Measurements from ENCODE around the gene HOXA6. TPM values are rescaled to one million over a fixed set of nuclear protein-coding genes. Genes with fewer than 3 reads are reported as not detected.

HOXA6 gene
- total and polyA plus RNA-seq, 9 of the 15 experiments (the other 6 are each of a cell fraction or from before 2014, with no cell fraction given) = not detected

DNA sequence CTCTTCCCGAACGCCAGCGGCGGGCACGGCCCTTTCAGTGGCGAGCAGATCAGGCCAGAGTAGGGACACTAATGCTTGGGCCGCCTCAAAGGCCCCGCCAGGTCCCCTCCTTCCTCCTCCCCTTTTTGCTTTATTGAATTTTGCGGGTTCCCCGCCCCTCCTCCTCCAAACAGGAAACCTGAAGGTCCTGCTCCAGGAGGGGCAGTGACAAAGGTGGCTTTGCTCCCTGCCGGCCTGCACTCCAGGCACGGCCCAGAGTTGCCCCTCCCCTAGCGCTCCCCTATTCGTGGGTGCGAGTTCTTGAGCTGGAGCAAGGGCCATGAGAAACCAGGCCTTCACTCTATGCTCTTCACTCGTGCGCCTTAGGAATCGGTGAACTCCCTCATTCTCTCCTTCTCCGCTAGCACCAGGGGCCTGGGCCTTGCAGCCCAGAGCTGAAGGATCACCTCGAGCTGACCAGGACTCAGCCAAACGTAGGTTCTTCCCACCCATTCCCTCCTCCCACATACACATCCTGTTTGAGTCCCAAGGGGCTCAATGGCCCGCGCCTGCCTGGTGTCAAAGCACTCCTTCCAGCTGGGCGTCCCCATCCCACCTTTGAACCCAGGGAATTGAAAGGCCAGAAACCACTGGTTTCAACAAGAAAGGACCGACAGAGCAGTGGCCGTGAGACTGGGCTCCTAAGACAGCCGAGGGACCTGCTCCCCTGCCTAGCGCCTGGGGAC lies 619 bp upstream of the HOXA6 start (continued):
- TF ChIP-seq, protein P1, sequence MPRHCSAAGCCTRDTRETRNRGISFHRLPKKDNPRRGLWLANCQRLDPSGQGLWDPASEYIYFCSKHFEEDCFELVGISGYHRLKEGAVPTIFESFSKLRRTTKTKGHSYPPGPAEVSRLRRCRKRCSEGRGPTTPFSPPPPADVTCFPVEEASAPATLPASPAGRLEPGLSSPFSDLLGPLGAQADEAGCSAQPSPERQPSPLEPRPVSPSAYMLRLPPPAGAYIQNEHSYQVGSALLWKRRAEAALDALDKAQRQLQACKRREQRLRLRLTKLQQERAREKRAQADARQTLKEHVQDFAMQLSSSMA (CRISPR knock-in tag; IDR thresholded peaks at IDR 0.05) = no peak

DNA sequence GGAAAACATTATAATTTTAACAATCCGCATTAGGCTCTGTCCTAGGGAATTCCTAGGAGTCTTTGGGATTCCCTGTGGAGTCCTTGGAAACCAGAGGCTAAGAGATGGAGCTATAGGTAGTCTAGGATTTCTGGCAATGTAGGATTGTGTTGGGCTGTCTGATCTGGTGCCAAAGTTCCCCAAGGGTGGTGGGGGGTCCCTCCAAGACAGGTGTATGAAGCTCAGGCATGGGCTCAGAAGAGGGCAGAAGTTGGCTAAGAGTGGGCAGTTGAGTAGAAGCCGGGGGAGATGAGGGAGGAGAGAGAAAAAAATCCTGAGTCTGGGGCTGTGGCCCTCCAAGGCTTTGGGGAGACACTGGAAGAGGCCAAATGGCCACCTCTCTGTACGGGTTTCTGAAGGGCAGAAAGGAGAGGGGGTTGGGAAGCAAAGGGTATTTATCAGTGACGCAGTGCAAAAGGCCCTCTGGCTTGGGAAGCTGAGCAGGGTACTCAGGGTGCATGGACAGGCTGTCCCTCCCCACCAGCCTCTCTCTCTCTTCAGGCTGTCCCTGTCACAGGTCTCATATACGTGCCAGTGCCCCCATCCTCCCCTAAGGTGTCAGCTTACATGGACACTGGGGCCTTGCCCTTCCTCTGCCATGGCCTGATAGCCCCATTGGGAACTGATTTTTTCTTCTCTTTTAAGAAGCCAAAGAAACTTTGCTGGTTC lies 929 bp downstream of the HOXA6 start:
- in situ Hi-C loops (cut with MboI) = loop anchor here (10.0 kb wide), 1 partner anchor 292 kb away; no protein-coding TSS in a partner anchor
- H3K4me1 ChIP-seq (replicated peaks in 1 of 2; ENCODE audit: control insufficient read depth in 2 of 2, insufficient read depth in 2 of 2, low read length in 2 of 2) = peaks cover 0 to 26% of the 10 kb centered on the region in 2 experiments; a peak in 2 of 5 replicates
- BruUV-seq (replicated peaks) = no TSS peak
- peaks cover 35 to 89% of the 10 kb centered on the region in 2 experiments for H3K27me3 ChIP-seq (ENCODE audit: control insufficient read depth in 2 of 2, insufficient read depth in 2 of 2, low read length in 2 of 2)
- no peaks in the 10 kb centered on the region for H3K79me2 ChIP-seq (ENCODE audit: control insufficient read depth, insufficient read depth, low read length)
- H3K9me1 ChIP-seq (ENCODE audit: control insufficient read depth, insufficient read depth, low read length) = no peaks in the 10 kb centered on the region
- H3K27ac ChIP-seq (ENCODE audit: extremely low read depth, low read depth, low read length) = no peak overlapping the region
- no peak for TF ChIP-seq PML (IDR thresholded peaks at IDR 0.05; ENCODE audit: low read length)
- TF ChIP-seq ESRRB (CRISPR knock-in tag; IDR thresholded peaks at IDR 0.05; ENCODE audit: borderline replicate concordance) = no peak
- no peak for TF ChIP-seq HIVEP1 (CRISPR knock-in tag; IDR thresholded peaks at IDR 0.05)
- TF ChIP-seq E2F5 (CRISPR knock-in tag; IDR thresholded peaks at IDR 0.05) = no peak
- TF ChIP-seq TOE1 (IDR thresholded peaks at IDR 0.05; ENCODE audit: borderline replicate concordance) = no peak
- TF ChIP-seq TOE1 (CRISPR knock-in tag; IDR thresholded peaks at IDR 0.05; ENCODE audit: borderline replicate concordance, low read depth) = no peak
- no peak for TF ChIP-seq CBFA2T3 (IDR thresholded peaks at IDR 0.05)
- no peak for TF ChIP-seq EGR1 (conservative IDR thresholded peaks at IDR 0.05)
- TF ChIP-seq BCOR (IDR thresholded peaks at IDR 0.05) = no peak
- no peak for TF ChIP-seq ZNF197 (CRISPR knock-in tag; IDR thresholded peaks at IDR 0.05; ENCODE audit: low read depth)
- TF ChIP-seq ZNF584 (CRISPR knock-in tag; IDR thresholded peaks at IDR 0.05; ENCODE audit: low read depth) = no peak
- no peak for TF ChIP-seq TRIM24 (IDR thresholded peaks at IDR 0.05)
- no peak for TF ChIP-seq ZNF280B (CRISPR knock-in tag; IDR thresholded peaks at IDR 0.05)
- no peak for TF ChIP-seq CBFB (CRISPR knock-in tag; IDR thresholded peaks at IDR 0.05)
- H3K4me2 ChIP-seq (ENCODE audit: insufficient read depth, low read length) = no peak overlapping the region
- WGBS (ENCODE audit: insufficient coverage, low coverage, missing lambda C conversion rate) = 0% methylated on average over 5 of the region's 5 CpGs
- no peaks in the 10 kb centered on the region for H3K36me3 ChIP-seq (ENCODE audit: control insufficient read depth, insufficient read depth, low read length)
- DNase-seq (ENCODE audit: extremely low read depth in 1 of 4, low spot score in 3 of 4) (no peak), FAIRE-seq (no peak), ATAC-seq (no peak)
- H3K9ac ChIP-seq (ENCODE audit: insufficient read depth in 1 of 2, low read depth in 2 of 2, low read length in 2 of 2) = no peak overlapping the region
- CTCF ChIA-PET (ENCODE audit: low intra/inter-chr PET ratio) = no interaction called here
- H4K20me1 ChIP-seq (replicated peaks; ENCODE audit: control insufficient read depth, insufficient read depth, low read length) = no peaks in the 10 kb centered on the region
- no peak overlapping the region for H3K4me3 ChIP-seq
- POLR2A ChIA-PET = no interaction called here
- intact Hi-C loops (cut with micrococcal nuclease) = no loop called here
- no peaks in the 10 kb centered on the region for H3K9me3 ChIP-seq (replicated peaks; ENCODE audit: control insufficient read depth, insufficient read depth, low read depth, low read length)
- H2AFZ ChIP-seq (ENCODE audit: low read depth, low read length) = no peak overlapping the region
